ENCODE results near the gene STAG1.

- TF ChIP-seq, protein P1, sequence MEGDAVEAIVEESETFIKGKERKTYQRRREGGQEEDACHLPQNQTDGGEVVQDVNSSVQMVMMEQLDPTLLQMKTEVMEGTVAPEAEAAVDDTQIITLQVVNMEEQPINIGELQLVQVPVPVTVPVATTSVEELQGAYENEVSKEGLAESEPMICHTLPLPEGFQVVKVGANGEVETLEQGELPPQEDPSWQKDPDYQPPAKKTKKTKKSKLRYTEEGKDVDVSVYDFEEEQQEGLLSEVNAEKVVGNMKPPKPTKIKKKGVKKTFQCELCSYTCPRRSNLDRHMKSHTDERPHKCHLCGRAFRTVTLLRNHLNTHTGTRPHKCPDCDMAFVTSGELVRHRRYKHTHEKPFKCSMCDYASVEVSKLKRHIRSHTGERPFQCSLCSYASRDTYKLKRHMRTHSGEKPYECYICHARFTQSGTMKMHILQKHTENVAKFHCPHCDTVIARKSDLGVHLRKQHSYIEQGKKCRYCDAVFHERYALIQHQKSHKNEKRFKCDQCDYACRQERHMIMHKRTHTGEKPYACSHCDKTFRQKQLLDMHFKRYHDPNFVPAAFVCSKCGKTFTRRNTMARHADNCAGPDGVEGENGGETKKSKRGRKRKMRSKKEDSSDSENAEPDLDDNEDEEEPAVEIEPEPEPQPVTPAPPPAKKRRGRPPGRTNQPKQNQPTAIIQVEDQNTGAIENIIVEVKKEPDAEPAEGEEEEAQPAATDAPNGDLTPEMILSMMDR (IDR thresholded peaks at IDR 0.05), result no peak
- TF ChIP-seq POLR2A (IDR thresholded peaks at IDR 0.05; ENCODE audit: low read length), result no peak
These were observed 119.5 kb downstream of the STAG1 start for GRCh38 chr3:136632625-136633081.
